ENCODE results near the gene TPGS1.

TPGS1 gene

DNA sequence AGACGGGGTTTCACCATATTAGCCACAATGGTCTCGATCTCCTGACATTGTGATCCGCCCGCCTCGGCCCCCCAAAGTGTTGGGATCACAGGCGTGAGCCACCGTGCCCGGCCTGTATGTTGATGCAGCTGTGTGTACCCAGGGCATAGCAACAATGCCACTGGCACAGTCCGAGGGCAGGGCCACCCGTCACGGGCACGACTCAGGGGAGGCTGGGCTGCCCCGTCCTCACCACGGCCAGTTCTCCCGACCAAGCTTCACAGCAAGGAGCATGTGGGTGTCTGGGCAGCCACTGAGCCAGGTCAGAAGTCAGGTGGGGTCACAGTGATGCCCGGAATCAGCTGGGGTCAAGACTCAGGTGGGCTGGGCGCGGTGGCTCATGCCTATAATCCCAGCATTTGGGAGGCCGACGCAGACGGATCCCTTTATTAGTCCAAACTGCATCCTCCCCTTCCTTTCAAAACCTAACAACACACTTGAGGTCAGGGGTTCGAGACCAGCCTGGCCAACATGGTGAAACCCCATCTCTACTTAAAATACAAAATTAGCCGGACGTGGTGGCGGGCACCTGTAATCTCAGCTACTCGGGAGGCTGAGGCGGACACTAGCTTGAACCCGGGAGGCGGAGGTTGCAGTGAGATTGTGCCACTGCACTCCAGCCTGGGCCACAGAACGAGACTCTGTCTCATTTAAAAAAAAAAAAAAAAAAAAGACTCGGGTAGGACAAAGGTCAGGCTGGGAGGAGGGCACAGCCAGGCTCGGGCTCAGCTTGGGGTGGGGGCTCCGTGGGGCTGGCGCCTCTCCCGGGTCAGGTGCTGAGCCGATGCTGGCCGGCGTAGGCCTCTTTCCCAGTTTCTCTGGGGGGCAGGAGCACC is 23.1 kb downstream of the TPGS1 start:
- Histone ChIP-seq H3F3A (ENCODE audit: control insufficient read depth, insufficient read depth) (no peaks in the 10 kb centered on the region), H3K27ac (ENCODE audit: low read depth, low read length) (peak overlapping the region; percentile 60), H3K79me2 (ENCODE audit: control insufficient read depth, low read length) (peaks cover 35% of the 10 kb centered on the region), H4K20me1 (ENCODE audit: control insufficient read depth, insufficient read depth, low read depth, low read length) (peaks cover 8% of the 10 kb centered on the region), H3K27me3 (ENCODE audit: control insufficient read depth, low read length) (no peaks in the 10 kb centered on the region), H3K9me3 (ENCODE audit: control insufficient read depth, insufficient read depth, low read length) (no peaks in the 10 kb centered on the region), H3K4me2 (ENCODE audit: low read length) (peak overlapping the region; percentile 71), H3K9me2 (replicated peaks; ENCODE audit: control insufficient read depth, low read length) (no peaks in the 10 kb centered on the region), H3K4me1 (ENCODE audit: control insufficient read depth, low read length) (peaks cover 17% of the 10 kb centered on the region), H3K36me3 (ENCODE audit: control insufficient read depth, low read length) (peaks cover 11% of the 10 kb centered on the region; the same call in 1 of the 2 replicates), H3K4me3 (ENCODE audit: low read length) (peak overlapping the region; percentile 82)
- TF ChIP-seq EZH2phosphoT487 (IDR thresholded peaks at IDR 0.05; ENCODE audit: borderline replicate concordance, low read length): no peak
- TF ChIP-seq, protein P1, sequence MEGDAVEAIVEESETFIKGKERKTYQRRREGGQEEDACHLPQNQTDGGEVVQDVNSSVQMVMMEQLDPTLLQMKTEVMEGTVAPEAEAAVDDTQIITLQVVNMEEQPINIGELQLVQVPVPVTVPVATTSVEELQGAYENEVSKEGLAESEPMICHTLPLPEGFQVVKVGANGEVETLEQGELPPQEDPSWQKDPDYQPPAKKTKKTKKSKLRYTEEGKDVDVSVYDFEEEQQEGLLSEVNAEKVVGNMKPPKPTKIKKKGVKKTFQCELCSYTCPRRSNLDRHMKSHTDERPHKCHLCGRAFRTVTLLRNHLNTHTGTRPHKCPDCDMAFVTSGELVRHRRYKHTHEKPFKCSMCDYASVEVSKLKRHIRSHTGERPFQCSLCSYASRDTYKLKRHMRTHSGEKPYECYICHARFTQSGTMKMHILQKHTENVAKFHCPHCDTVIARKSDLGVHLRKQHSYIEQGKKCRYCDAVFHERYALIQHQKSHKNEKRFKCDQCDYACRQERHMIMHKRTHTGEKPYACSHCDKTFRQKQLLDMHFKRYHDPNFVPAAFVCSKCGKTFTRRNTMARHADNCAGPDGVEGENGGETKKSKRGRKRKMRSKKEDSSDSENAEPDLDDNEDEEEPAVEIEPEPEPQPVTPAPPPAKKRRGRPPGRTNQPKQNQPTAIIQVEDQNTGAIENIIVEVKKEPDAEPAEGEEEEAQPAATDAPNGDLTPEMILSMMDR (IDR thresholded peaks at IDR 0.05; ENCODE audit: low read depth, low read length, poor library complexity, severe bottlenecking): no peak

DNA sequence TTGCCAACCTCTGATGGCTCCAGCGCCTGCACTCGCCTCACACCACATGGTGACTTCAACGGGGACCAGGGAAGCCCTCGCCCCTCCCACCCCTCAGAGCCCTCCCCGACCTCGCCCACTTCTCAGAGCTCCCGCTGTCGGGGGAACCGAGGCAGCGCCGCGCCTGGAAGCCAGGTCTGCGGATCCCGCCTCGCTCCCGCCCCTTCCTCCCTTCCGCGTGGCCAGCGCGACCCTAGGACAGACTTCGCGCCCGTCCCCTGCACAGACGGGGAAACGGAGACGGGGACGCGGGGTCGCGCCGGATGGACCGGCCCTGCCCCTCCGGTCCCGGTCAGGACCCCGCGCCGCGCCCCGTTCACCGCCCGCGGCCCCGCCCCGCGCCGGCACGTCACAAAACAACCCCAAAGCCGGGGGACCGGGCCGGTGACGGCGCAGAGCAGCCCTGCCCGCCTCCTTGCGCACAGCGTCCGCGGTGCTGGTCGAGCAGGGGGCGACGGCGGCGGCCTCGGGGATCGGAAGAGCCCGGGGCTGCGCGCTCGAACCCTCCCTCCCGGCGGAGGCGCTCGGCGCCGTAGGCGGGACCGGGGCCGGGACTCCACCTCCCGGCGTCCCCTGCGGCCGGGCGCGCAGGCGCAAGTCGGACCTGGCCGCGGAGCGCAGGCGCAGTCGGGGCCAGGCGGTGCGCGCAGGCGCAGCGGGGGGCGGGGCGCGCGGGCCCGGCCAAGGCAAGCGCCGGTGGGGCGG is 23.9 kb downstream of the TPGS1 start:
- no peak for TF ChIP-seq EZH2phosphoT487 (IDR thresholded peaks at IDR 0.05; ENCODE audit: borderline replicate concordance, low read length)
- TF ChIP-seq, protein P1 (IDR thresholded peaks at IDR 0.05; ENCODE audit: low read depth, low read length, poor library complexity, severe bottlenecking): peak; percentile 30
- no peaks in the 10 kb centered on the region for H3K9me2 ChIP-seq (replicated peaks; ENCODE audit: control insufficient read depth, low read length)
- H3K4me3 ChIP-seq (ENCODE audit: low read length): peak overlapping the region; percentile 82
- H3K4me1 ChIP-seq (ENCODE audit: control insufficient read depth, low read length): peaks cover 17% of the 10 kb centered on the region
- H3K27ac ChIP-seq (ENCODE audit: low read depth, low read length): peak overlapping the region; percentile 60
- peaks cover 16% of the 10 kb centered on the region; the same call in 1 of the 2 replicates for H3K36me3 ChIP-seq (ENCODE audit: control insufficient read depth, low read length)
- no peaks in the 10 kb centered on the region for H3K27me3 ChIP-seq (ENCODE audit: control insufficient read depth, low read length)
- no peaks in the 10 kb centered on the region for H3F3A ChIP-seq (ENCODE audit: control insufficient read depth, insufficient read depth)
- peaks cover 38% of the 10 kb centered on the region for H3K79me2 ChIP-seq (ENCODE audit: control insufficient read depth, low read length)
- H3K4me2 ChIP-seq (ENCODE audit: low read length): peak overlapping the region; percentile 71
- H3K9me3 ChIP-seq (ENCODE audit: control insufficient read depth, insufficient read depth, low read length): no peaks in the 10 kb centered on the region
- H4K20me1 ChIP-seq (ENCODE audit: control insufficient read depth, insufficient read depth, low read depth, low read length): peaks cover 8% of the 10 kb centered on the region

DNA sequence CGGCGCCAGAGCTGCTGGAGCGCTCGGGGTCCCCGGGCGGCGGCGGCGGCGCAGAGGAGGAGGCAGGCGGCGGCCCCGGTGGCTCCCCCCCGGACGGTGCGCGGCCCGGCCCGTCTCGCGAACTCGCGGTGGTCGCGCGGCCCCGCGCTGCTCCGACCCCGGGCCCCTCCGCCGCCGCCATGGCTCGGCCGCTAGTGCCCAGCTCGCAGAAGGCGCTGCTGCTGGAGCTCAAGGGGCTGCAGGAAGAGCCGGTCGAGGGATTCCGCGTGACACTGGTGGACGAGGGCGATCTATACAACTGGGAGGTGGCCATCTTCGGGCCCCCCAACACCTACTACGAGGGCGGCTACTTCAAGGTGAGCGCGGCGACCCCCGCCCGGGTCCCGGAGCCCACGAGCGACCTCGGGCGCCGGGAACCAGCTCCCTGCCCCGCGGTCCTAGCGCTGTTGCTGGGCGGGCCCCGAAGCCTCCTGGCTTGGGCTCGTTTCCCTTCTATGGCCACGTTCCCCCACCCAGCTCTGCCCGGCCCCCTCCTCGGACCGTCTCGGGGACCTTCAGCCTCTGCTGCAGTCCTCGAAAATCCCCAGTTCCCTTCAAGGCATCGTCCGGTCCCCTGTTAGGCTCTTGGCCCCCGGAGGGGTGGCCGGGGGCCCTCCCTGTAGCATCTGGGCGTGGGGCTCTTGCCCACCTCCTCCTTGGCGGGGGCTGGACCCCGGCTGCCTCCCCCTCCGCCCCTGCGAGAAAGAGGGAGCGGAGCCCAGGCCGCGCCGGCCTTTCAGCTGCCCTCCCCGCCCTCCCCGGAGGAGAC is 24.7 kb downstream of the TPGS1 start, which contains the start of gene CDC34:
Gene CDC34 (plus strand): TSS at position 8 of the 808 bp plus-strand sequence. CDS start 172 bp downstream, at position 180.
- H3F3A ChIP-seq (ENCODE audit: control insufficient read depth, insufficient read depth): no peaks in the 10 kb centered on the region
- H3K27ac ChIP-seq (ENCODE audit: low read depth, low read length): peak within 1 kb of the TSS; percentile 60
- H3K9me3 ChIP-seq (ENCODE audit: control insufficient read depth, insufficient read depth, low read length): no peaks in the 10 kb centered on the region
- peaks cover 38% of the 10 kb centered on the region for H3K79me2 ChIP-seq (ENCODE audit: control insufficient read depth, low read length)
- no peaks in the 10 kb centered on the region for H3K27me3 ChIP-seq (ENCODE audit: control insufficient read depth, low read length)
- H3K4me2 ChIP-seq (ENCODE audit: low read length): peak within 1 kb of the TSS; percentile 85
- peaks cover 21% of the 10 kb centered on the region; the same call in 1 of the 2 replicates for H3K36me3 ChIP-seq (ENCODE audit: control insufficient read depth, low read length)
- peaks cover 17% of the 10 kb centered on the region for H3K4me1 ChIP-seq (ENCODE audit: control insufficient read depth, low read length)
- H4K20me1 ChIP-seq (ENCODE audit: control insufficient read depth, insufficient read depth, low read depth, low read length): peaks cover 8% of the 10 kb centered on the region
- no peaks in the 10 kb centered on the region for H3K9me2 ChIP-seq (replicated peaks; ENCODE audit: control insufficient read depth, low read length)
- H3K4me3 ChIP-seq (ENCODE audit: low read length): peak within 1 kb of the TSS; percentile 82
- no peak for TF ChIP-seq EZH2phosphoT487 (IDR thresholded peaks at IDR 0.05; ENCODE audit: borderline replicate concordance, low read length)
- TF ChIP-seq, protein P1 (IDR thresholded peaks at IDR 0.05; ENCODE audit: low read depth, low read length, poor library complexity, severe bottlenecking): no peak
